Hematopoietic multipotent progenitor cell treated with erythropoietin and hydrocortisone succinate and interleukin-3 and kit ligand, for 4 days (in vitro differentiated cells): ENCODE data around the gene CYSLTR2.

Experiments used
- DNase-seq: peaks from one replicate; pipeline ENCODE4 v3.0.0-alpha.2; 2015

The CYSLTR2 gene

DNA sequence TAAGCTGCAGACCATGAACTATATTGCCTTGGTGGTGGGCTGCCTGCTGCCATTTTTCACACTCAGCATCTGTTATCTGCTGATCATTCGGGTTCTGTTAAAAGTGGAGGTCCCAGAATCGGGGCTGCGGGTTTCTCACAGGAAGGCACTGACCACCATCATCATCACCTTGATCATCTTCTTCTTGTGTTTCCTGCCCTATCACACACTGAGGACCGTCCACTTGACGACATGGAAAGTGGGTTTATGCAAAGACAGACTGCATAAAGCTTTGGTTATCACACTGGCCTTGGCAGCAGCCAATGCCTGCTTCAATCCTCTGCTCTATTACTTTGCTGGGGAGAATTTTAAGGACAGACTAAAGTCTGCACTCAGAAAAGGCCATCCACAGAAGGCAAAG, 53.7 kb downstream of the CYSLTR2 start:
- DNase-seq = no peak

DNA sequence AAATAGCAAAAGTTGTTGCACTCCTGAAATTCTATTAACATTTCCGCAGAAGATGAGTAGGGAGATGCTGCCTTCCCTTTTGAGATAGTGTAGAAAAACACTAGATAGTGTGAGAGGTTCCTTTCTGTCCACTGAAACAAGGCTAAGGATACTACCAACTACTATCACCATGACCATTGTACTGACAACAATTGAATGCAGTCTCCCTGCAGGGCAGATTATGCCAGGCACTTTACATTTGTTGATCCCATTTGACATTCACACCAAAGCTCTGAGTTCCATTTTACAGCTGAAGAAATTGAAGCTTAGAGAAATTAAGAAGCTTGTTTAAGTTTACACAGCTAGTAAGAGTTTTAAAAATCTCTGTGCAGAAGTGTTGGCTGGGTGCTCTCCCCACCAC, 55.0 kb downstream of the CYSLTR2 start:
- DNase-seq = no peak

DNA sequence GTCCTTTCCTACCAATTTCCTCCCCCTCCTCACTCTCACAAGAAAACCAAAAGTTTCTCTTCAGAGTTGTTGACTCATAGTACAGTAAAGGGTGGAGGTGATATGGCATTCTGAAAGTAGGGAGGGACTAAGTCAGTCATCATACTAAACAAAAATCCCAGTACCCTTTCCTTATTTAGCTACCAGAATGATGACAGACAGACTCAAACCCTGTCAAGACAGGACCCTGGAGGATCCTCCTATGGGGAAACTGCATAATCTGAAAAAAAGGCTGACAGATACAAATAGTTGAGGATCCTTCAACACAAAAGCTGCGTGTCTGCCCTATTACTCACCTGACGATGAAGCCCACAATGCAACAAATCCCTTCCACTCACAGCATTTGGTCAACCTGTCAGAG, 55.5 kb downstream of the CYSLTR2 start:
- DNase-seq = no peak

DNA sequence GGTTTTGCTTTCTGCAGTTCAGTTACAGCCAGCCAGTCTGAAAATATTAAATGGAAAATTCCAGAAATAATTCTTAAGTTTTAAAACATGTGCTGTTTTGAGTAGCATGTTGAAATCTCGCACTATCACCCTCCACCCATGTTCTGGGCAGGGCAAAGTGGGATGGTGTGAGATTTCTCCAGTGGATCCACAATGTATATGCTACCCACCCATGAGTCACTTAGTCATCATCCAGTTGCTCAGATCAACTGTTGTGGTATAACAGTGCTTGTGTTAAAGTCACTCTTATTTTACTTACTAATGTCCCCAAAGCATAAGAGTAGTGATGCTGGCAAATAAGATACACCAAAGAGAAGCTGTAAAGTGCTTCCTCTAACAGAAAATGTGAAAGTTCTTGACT, 56.4 kb downstream of the CYSLTR2 start:
- no peak for DNase-seq

DNA sequence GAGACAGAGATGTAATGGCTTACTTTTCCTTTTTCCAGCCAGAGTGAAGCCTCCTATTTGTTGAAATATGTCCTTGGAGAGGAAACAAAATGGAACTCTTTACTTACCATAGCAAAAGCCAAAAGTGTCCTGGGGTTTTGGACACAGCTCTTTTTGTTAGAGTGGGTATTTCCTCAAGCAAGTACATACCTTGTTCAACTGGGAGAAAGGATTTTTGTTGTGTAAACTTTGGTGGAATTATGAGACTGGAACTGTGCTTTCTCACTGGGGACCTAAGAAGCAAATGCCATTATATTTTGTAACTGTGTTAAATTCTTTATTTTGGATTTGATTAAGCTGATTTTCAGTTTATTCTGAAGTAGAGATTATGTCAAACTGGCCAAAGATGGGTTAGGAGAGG, 58.4 kb downstream of the CYSLTR2 start:
- no peak for DNase-seq

DNA sequence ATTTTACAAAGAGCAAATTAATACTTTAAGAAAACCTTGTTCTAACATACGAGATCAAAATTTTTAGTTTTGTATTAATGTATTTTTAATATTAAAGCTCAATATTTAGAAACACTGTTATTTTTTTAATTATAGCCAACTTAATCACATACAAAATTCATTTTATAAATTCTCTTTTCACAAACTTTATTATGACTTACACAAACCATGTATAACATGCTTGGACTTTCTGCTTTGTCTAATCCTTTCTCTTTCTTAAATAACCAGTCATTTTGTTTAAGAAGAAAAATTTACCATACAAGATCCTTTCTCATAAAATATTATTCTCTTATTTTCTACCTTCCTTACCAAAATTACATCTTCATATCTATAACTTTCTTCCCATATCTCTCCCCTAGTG, 62.2 kb downstream of the CYSLTR2 start:
- peak; percentile 21 for DNase-seq

DNA sequence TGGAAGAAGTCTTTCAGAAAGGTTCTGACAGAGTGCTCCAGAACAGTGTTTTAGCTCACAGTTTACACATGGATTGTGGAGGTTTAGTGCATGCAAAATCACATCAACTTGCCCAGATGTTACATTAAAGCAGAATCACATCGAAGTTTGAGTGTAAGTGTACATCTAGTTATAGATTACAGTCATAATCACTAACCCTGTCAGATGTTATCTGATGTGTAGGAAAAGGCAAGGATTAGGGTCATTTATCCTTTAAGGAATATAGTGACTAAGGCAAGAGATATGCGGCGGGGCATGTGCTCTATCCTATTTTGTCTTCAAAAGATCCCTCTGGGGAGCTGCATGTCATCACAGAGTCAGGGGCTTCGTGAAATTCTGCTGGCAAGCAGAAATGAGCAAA, 66.9 kb downstream of the CYSLTR2 start:
- no peak for DNase-seq

DNA sequence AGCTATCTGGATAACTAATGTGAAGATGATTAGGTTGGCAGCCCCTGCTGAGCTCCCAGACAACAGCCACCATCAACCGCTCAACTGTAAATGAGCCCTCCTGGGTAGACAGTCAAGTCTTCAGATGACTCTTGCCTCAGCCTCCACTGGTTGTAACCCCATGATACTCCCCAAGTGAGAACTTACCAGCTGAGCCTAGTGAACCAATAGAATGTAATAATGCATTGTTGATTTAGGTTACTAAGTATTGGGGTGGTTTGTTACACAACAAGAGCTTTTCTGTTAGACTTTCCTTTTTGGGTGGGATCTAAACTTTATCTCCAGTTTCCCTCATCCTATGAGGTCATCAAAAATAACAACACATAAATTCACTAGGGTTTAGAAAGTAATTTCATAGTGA, 69.4 kb downstream of the CYSLTR2 start:
- no peak for DNase-seq

DNA sequence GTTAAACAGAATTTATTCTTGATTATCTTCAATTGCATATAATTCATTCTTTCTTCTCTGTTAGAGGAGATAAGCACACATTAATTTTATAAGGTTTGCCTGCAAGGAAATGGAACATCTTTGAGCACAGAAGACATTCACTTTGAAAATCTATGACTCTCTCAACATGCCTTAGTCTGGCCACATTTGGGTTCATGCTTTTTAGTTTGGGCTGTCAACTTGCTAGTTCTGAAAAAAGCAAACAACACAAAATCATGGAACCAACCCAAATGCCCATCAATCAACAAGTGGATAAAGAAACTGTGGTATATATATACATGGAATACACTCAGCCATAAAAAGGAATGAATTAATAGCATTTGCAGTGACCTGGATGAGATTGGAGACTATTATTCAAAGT, 71.5 kb downstream of the CYSLTR2 start:
- no peak for DNase-seq

DNA sequence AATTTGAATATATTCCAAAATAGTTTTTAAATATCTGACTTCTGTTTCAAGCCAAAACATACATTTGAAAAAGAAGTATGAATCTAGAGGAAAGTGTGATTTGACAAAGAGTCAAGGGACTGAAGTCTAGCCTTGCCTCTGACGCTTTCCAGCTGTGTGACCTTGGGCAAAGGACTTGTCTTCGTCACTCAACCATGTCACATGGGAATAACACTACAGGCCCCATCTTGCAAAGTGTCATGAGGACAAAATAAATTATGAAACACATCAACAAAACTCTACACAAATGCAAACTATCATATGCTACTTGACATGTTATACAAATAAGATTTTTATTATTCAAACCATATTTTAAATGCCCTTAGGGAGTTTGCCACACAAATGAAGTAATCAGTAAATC, 73.0 kb downstream of the CYSLTR2 start:
- DNase-seq = no peak

DNA sequence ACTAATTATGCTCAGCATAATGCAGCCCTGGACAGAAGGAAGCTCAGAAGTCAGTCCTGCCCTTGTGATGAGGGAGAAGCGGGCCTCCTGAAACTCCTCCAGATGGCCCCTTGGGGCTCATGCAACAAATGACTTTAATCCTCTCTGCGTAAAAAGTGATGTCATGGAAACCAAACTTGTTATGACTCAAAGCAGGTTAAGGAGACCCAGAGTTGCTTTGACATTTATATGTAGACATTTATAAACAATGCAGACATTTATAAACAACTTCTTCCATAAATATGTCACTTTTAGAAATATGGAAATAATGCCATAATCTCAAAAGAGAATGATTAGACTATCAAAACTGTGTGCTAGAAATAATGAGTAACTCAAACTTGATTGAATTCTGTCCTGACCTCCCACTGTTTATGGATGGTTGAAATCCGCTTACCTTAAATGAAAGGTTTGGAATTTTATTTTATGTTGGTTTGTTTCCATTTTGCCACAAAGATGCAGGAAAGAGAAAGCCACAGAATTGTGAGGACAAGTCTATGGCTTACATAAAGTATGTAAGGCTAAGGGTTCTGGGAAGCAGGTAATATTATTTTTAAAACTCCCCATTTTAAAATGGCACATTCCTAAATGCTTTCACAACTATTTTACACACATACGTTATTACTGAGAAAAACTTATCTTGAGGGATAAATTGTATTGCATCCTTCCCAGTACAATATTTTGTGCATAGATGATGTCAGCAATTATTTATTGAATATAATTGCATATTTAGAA, 73.7 kb downstream of the CYSLTR2 start:
- DNase-seq = no peak

DNA sequence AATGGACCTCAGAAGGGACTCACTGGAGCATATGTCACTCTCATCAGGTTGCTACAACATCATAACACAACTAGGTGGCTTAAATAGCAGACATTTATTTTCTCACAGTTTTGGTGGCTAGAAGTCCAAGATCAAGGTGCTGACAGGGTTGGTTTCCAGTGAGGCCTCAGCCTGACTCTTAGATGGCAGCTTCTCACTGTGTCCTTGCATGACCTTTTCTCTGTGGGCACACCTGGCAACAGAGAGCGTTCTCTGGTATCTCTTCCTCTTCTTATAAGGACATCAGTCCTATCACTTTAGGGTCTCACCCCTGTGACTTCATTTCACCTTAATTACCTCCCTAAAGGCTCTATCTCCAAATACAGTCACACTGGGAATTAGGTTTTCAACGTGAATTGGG, 74.5 kb downstream of the CYSLTR2 start:
- no peak for DNase-seq

DNA sequence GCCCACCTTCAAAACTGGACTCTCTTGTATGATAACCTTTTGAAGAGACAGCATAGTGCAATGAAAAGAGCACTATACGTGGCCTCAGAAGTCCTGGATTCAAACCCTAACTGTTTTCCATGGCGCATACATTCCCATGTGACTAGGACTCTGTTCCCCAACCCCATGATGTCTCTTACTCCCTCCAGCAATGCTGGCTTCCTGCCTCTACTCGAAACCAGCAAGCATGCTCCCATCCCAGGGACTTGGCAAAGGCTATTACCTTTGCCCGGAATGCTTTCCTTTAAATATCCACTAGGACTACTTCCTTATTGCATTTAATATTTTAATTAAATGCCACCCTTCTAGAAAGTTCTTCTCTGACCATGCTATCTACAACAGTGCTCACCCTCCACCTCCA, 75.1 kb downstream of the CYSLTR2 start:
- no peak for DNase-seq

DNA sequence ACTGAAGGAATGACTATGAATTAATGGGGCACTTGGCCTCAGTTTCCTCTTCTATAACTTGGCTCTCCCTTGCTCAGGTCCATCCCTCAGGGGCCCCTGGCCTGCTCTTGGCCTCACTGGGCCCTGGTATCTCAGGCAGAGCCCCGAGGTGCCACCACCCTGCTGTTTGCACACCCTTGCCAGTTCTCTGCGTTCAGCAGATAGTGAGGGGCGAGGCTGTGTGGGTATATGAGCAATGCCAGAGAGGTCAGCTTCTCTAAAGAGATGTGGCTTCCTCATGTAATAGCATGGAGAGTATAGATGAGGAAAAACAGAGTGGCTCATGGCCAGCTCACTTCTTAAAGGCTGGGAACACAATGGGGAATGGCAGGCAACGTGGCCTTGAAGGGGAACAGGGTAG, 76.1 kb downstream of the CYSLTR2 start:
- DNase-seq = peak; percentile 81

DNA sequence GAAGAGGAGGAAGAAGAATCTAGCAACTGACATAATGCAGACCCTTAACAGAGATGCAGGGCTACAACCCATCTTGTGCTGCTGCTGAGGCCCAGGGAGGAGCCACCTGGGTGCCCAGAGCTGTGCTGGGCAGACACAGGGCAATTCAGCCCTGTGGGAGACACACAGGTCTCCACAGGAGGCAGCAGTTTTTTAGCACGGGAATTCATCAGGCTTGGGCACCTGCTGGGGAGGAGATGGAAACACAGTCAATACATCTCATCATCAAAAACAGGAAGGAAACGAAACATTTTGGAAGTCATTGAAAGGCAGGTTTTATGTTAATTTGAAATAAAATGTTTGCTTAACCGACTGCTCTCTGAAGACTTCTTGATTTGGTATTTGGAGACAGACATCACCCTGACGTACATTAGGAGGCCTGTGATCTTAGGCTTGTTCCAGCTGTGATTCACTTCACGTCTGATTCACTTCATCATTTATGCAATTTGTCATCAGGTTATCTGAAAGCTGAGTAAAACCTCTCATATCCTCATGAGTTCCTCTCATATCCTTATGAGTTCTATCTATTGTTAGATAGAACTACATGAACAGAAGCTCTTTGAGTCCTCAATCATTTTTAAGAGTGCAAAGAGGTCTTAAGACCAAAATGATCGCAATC, 77.4 kb downstream of the CYSLTR2 start:
- DNase-seq = peak; percentile 21

DNA sequence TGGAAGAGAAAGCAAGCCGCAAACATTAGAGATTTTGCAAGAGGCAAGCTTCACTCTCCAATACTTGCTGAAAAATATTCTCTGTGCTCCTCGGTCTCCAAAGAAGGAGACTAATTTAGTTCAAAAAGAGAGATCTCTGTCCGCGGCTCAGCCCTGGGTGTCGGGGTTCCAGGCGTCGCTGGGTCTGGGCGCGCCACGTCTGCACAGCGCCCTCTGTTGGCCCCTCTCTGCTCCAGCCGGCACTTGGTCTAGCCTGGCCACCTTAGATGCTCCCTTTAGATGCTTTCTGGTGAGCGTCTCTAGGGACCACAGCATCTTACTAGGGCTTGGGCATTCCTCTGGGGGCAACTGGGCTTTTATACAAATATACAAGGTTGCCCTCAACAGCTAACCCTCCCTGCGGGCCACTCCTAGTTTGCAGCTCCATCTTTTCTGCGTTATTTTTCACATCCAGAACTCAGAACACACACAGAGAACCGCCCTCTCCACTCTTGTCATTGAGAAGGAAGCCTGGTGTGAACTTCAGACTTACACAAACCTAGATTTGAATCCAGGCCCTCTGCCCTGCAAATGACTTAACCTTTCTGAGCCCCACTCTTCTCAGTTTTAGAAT, 78.3 kb downstream of the CYSLTR2 start:
- DNase-seq = peak; percentile 81

DNA sequence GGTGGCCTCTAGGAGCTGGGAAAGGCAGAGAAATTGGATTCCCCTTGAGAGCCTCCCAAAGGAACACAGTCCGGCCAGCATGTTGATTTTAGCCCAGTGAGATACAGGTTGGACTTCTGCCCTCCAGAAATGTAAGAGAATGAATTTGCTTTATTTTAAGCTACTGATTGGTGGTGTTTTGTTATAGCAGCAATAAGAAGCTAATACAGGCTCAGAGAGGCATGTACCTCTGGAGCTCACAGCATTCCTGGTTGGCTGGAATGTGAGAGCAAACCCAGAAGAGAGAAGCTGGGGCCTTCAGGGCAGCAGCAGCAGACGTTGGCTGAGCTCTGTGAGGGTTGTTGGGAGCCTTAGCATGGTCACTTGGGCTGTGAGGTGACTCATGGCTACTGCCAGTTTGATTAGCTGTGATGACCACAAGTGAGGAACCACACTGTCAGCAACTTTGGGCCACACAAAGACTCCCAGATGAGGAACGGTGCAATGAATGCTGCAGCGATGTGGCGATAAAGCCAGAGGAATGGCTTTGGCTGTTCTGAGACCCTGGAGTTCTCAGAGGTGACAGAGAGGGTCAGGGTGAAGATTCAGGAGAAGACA, 80.1 kb downstream of the CYSLTR2 start:
- DNase-seq = no peak

DNA sequence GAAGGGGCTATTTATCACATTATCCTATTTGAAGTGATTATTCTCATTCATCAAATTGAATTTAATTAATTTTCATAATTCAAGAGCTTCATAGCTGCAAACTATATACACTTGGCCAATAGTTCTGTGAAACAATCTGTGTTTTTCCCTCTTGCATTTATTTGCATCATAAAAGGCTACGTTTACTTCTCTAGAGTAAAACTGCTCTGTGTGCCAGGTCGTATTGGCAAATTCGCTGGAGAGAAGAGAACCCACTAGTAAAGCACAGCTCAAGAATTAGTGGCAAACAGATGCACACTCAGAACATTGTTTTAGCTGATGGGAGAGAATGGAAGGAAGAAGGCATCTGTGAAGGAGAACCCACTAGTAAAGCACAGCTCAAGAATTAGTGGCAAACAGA, 81.8 kb downstream of the CYSLTR2 start:
- no peak for DNase-seq

DNA sequence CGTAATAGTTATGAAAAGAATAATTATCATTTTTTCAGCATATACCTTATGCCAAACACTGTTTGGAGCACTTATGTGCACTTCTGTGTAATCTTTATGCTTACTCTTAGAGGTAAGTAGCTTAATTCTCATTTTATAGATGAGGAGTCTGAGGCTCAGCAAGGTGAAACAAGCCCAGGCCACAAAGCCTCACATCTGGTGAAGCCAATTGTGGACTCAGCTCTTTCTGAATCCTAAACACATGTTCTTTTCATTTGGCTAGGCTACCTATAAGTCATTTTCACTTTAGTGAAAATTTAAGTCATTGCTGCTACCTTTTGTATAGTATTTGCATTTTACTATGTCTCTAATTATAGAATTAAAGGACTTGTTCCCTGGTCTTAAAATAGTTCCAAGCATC, 84.0 kb downstream of the CYSLTR2 start:
- no peak for DNase-seq

DNA sequence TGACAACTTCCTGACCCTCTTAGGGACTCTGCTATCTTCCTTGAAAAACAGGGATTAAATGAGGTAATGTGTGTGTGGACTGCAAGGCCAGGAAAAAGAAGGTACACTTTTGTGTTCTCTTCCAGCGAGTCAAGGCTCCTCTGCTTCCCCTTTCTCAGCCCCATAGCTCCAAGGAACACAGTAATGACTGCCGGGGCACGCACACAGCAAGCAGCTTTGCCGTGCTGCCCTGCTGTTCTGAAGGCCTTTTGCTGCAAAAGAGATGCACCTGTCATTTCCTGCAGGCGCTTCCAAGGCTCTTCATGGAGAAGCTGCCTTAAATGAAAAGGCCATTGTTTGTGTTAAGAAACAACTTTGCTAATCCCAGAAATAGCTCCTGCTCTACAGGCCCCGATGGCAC, 84.6 kb downstream of the CYSLTR2 start:
- peak; percentile 50 for DNase-seq

DNA sequence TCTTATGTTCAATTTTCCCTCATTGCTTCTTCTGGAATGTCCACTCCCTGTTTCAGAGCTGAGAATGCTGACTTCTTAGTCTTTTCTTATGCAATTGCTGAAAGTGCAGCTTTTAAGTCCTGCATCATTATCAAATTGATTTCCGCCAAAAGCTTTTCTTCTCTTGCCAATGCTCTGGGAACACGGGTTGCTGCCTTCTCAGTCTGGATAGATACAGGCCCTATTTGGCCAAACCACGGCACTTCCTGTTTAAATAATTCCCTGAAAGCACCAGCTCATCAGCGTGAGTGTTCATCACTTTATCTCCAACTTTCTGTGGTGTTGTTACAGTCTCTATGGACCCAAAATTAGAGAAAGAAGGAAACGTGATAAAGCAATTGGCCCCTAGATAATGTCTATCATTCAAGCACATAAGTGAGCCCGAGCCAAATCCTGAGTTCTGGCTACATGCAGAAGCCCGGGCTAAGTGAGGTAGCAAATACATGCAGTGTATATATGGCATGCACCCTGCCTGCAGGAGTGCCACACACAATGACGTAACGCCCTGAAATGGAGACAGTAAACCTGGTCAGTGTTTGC, 85.7 kb downstream of the CYSLTR2 start:
- peak; percentile 88 for DNase-seq

DNA sequence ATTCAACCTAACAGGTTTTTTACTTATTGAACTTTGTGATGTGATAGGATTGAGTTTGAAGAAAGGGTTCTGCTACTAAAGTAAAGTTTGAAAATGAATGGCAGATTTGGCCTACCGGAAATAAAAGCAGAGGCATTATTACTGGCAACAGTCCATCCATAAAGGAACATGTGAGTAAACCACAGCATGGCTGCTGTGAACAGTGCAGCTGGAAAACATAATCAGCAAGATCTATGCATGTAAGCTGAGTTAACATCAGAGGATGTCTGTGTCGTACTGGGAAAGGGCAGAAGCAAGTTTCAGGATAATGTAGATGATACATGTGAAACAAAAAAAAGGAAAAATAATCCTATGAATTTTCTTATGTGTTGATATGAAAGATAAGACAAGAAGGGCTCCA, 87.6 kb downstream of the CYSLTR2 start:
- peak; percentile 54 for DNase-seq

DNA sequence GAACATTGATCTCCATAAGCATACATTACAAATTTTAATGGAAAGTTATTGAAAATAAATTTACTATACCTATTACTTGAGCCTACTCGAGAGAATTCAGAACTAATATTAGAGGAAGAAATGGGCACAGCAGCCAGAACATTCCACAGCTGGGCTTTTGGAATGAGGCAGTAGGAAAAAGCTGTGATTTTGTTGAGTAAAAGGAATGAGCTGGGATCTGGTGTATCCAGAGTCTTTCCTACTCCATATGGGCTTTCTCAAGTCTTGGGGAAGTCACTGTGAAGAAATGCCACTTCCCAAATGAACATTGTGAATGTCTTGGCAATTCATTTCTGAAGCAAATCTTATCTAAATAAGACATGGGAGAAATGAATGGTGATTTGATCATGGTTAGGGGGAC, 93.1 kb downstream of the CYSLTR2 start:
- DNase-seq = no peak

DNA sequence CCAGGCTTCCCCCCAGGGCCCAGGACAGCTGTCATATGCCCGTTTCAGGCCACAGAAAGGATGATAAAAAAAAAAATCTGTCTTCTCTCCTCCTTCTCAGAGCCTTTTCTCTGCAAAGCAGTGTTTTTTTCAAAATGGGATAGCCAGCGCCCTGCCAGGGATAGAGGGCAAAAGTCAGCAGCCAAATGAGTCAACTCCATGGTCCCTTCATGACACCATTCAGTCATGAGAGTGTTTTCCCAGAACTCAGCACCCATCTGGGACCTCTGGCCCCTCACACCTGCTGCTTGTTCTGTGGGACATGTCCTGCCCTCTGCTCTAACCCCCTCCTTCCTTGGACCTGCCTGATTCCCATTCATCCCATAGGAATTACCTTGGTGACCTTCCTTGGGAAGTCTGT, 95.0 kb downstream of the CYSLTR2 start:
- no peak for DNase-seq
